ENCODE measurements around the gene ISX. TPM values are rescaled to one million over a fixed set of nuclear protein-coding genes. Genes with fewer than 3 reads are reported as not detected.

Gene ISX
- total and polyA plus RNA-seq, 9 of the 15 experiments (the other 6 are each of a cell fraction or from before 2014, with no cell fraction given): 0.03 to 0.36 (median 0.07) TPM

- Histone ChIP-seq H3K27me3 (ENCODE audit: control insufficient read depth in 2 of 2, insufficient read depth in 2 of 2, low read length in 2 of 2) (no peaks in the 10 kb centered on the region), H3K4me2 (ENCODE audit: insufficient read depth, low read length) (no peak overlapping the region), H3K9ac (ENCODE audit: insufficient read depth in 1 of 2, low read depth in 2 of 2, low read length in 2 of 2) (no peak overlapping the region), H3K9me3 (replicated peaks; ENCODE audit: control insufficient read depth, insufficient read depth, low read depth, low read length) (no peaks in the 10 kb centered on the region), H4K20me1 (replicated peaks; ENCODE audit: control insufficient read depth, insufficient read depth, low read length) (no peaks in the 10 kb centered on the region), H3K4me3 (no peak overlapping the region), H3K27ac (ENCODE audit: extremely low read depth, low read depth, low read length) (no peak overlapping the region), H3K4me1 (replicated peaks in 1 of 2; ENCODE audit: control insufficient read depth in 2 of 2, insufficient read depth in 2 of 2, low read length in 2 of 2) (peaks cover 0 to 6% of the 10 kb centered on the region in 2 experiments; a peak in 3 of 5 replicates), H3K9me1 (ENCODE audit: control insufficient read depth, insufficient read depth, low read length) (no peaks in the 10 kb centered on the region), H2AFZ (ENCODE audit: low read depth, low read length) (no peak overlapping the region), H3K79me2 (ENCODE audit: control insufficient read depth, insufficient read depth, low read length) (no peaks in the 10 kb centered on the region), H3K36me3 (ENCODE audit: control insufficient read depth, insufficient read depth, low read length) (no peaks in the 10 kb centered on the region)
- in situ Hi-C loops (cut with MboI) (loop anchor here (25.0 kb wide), 1 partner anchor 1734 kb away; no protein-coding TSS in a partner anchor), intact Hi-C loops (cut with micrococcal nuclease) (loop anchor here (5.0 to 10.0 kb wide), 2 partner anchors 609 to 1096 kb away; partner anchors contain the start of gene LARGE1)
- ATAC-seq: no peak
- no peak for DNase-seq (ENCODE audit: extremely low read depth in 1 of 4, low spot score in 3 of 4)
- BruUV-seq (replicated peaks): no TSS peak
- 22% methylated on average over 5 of the region's 7 CpGs for WGBS (ENCODE audit: insufficient coverage, low coverage, missing lambda C conversion rate)
- CTCF ChIA-PET (ENCODE audit: low intra/inter-chr PET ratio): no interaction called here
- POLR2A ChIA-PET: interaction anchor here (0.7 kb wide), 1 partner anchor 1726 kb away, joined by 3 read pairs; no protein-coding TSS in a partner anchor
- no peak for FAIRE-seq
- TF ChIP-seq NR2F6 (CRISPR knock-in tag; IDR thresholded peaks at IDR 0.05) (no peak), ZNF134 (CRISPR knock-in tag; conservative IDR thresholded peaks at IDR 0.05) (no peak), E2F6 (IDR thresholded peaks at IDR 0.05; ENCODE audit: borderline replicate concordance in 1 of 2, extremely low read depth in 1 of 2, insufficient read depth in 1 of 2, insufficient read length in 1 of 2, low read depth in 1 of 2, low read length in 1 of 2, poor library complexity in 1 of 2, severe bottlenecking in 1 of 2) (no peak), FIP1L1 (IDR thresholded peaks at IDR 0.05; ENCODE audit: low read depth, low read length, poor library complexity, severe bottlenecking) (no peak), PTTG1 (tag; IDR thresholded peaks at IDR 0.05; ENCODE audit: low read depth) (no peak), SAFB (IDR thresholded peaks at IDR 0.05; ENCODE audit: borderline replicate concordance, low read depth, low read length) (no peak)
- TF ChIP-seq, protein P1, sequence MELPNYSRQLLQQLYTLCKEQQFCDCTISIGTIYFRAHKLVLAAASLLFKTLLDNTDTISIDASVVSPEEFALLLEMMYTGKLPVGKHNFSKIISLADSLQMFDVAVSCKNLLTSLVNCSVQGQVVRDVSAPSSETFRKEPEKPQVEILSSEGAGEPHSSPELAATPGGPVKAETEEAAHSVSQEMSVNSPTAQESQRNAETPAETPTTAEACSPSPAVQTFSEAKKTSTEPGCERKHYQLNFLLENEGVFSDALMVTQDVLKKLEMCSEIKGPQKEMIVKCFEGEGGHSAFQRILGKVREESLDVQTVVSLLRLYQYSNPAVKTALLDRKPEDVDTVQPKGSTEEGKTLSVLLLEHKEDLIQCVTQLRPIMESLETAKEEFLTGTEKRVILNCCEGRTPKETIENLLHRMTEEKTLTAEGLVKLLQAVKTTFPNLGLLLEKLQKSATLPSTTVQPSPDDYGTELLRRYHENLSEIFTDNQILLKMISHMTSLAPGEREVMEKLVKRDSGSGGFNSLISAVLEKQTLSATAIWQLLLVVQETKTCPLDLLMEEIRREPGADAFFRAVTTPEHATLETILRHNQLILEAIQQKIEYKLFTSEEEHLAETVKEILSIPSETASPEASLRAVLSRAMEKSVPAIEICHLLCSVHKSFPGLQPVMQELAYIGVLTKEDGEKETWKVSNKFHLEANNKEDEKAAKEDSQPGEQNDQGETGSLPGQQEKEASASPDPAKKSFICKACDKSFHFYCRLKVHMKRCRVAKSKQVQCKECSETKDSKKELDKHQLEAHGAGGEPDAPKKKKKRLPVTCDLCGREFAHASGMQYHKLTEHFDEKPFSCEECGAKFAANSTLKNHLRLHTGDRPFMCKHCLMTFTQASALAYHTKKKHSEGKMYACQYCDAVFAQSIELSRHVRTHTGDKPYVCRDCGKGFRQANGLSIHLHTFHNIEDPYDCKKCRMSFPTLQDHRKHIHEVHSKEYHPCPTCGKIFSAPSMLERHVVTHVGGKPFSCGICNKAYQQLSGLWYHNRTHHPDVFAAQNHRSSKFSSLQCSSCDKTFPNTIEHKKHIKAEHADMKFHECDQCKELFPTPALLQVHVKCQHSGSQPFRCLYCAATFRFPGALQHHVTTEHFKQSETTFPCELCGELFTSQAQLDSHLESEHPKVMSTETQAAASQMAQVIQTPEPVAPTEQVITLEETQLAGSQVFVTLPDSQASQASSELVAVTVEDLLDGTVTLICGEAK (IDR thresholded peaks at IDR 0.05): no peak
- TF ChIP-seq, protein P1 (CRISPR knock-in tag; IDR thresholded peaks at IDR 0.05): no peak
These were observed 44.8 kb upstream of the ISX start for GRCh38 chr22:35021161-35021560.
